PC-9 (cell line): ENCODE measurements around the gene LRP11. TPM values are rescaled to one million over a fixed set of nuclear protein-coding genes. Genes with fewer than 3 reads are reported as not detected.

Source experiments
- BruUV-seq: library from RNA; stranded (reverse); fragments of 400-500 nt; replicated peaks from 2 replicates; lab custom pipeline; 2021; lab: Mats Ljungman, UMichigan
- CTCF ChIA-PET: fragments of 300-600 bp; sonication (Branson Sonifier 250); formaldehyde crosslinking; loops from one replicate; lab custom pipeline; 2022; ENCODE audit warnings: antibody characterized with exemption; lab: Charles Lee
- POLR2A ChIA-PET: fragments of 300-600 bp; sonication (Branson Sonifier 250); formaldehyde crosslinking; loops from one replicate; lab custom pipeline; 2022; ENCODE audit warnings: antibody characterized with exemption; ENCODE audit not compliant: unreplicated experiment; lab: Charles Lee
- DNase-seq, 2 experiments: peaks; one replicate each; pipeline versions ENCODE4 v3.0.0 to v3.0.0-alpha.2; 2015 to 2022; ENCODE audit warnings: mixed read lengths in 1 of 2
- H2AFZ ChIP-seq: fragments of 200-600 bp; sonication (generic); 2 replicates; pipeline ENCODE4 v1.8.1; 2017; ENCODE audit warnings: antibody characterized with exemption
- H3F3A ChIP-seq: fragments of 200-600 bp; sonication (generic); 2 replicates; pipeline ENCODE4 v1.8.1; 2017; ENCODE audit warnings: antibody characterized with exemption, mild to moderate bottlenecking, low read depth; ENCODE audit not compliant: insufficient read depth
- H3K27ac ChIP-seq: fragments of 200-600 bp; sonication (generic); 2 replicates; pipeline ENCODE4 v1.6.1; 2016; ENCODE audit warnings: mixed run types
- H3K27me3 ChIP-seq: fragments of 200-600 bp; sonication (generic); 2 replicates; pipeline ENCODE4 v1.6.1; 2016; ENCODE audit warnings: low read depth, mixed run types; ENCODE audit not compliant: insufficient read depth
- H3K36me3 ChIP-seq: fragments of 200-600 bp; sonication (generic); 2 replicates; pipeline ENCODE4 v1.6.1; 2016; ENCODE audit warnings: low read depth, mixed run types
- H3K4me1 ChIP-seq: fragments of 200-600 bp; sonication (generic); replicated peaks from 2 replicates; pipeline ENCODE4 v1.6.1; 2016; ENCODE audit warnings: mixed run types; ENCODE audit not compliant: insufficient read depth
- H3K4me2 ChIP-seq: fragments of 200-600 bp; sonication (generic); 2 replicates; pipeline ENCODE4 v1.6.1; 2017; ENCODE audit warnings: mixed run types
- H3K4me3 ChIP-seq: fragments of 200-600 bp; sonication (generic); 2 replicates; pipeline ENCODE4 v1.6.1; 2016; ENCODE audit warnings: mixed run types
- H3K79me2 ChIP-seq: fragments of 200-600 bp; sonication (generic); 2 replicates; pipeline ENCODE4 v1.6.1; 2017; ENCODE audit warnings: low read depth, mixed run types
- H3K9me2 ChIP-seq: fragments of 200-600 bp; sonication (generic); 2 replicates; pipeline ENCODE4 v1.8.1; 2017; ENCODE audit warnings: mild to moderate bottlenecking; ENCODE audit not compliant: insufficient read depth
- H3K9me3 ChIP-seq: fragments of 200-600 bp; sonication (generic); 2 replicates; pipeline ENCODE4 v1.8.1; 2016; ENCODE audit warnings: low read depth; ENCODE audit not compliant: insufficient read depth
- H4K20me1 ChIP-seq: fragments of 200-600 bp; sonication (generic); 2 replicates; pipeline ENCODE4 v1.8.1; 2017; ENCODE audit not compliant: insufficient read depth
- CTCF ChIP-seq: fragments of 200-600 bp; sonication (generic); conservative IDR thresholded peaks from 2 replicates; pipeline ENCODE4 v1.6.1; 2017; ENCODE audit warnings: mixed run types, antibody characterized with exemption, mild to moderate bottlenecking, moderate library complexity
- EZH2 ChIP-seq: fragments of 200-600 bp; sonication (generic); IDR thresholded peaks from 2 replicates; pipeline ENCODE4 v1.8.0; 2017; ENCODE audit warnings: antibody characterized with exemption, low read depth
- intact Hi-C: fragments of 100-400 bp; cut with micrococcal nuclease; formaldehyde crosslinking; loops from one replicate; pipeline ENCODE4 v1.10.0; 2022; ENCODE audit not compliant: unreplicated experiment
- total RNA-seq: library from RNA; stranded (reverse); gene quantifications from 2 replicates; pipeline ENCODE4 v1.2.3, GENCODE V29; 2021

LRP11 gene
- total RNA-seq, 1 experiment from 2014 or later, result 38.6 TPM

GRCh38 chr6:149859938-149860337 lies 4.2 kb downstream of the LRP11 start:
- intact Hi-C loops, result loop anchor here (10.0 kb wide), 1 partner anchor 295 kb away; the partner anchor contains the start of gene GINM1
- no peaks in the 10 kb centered on the region for H3K9me3 ChIP-seq
- H3F3A ChIP-seq, result peaks cover 46% of the 10 kb centered on the region
- H3K9me2 ChIP-seq, result no peaks in the 10 kb centered on the region
- ChIA-PET CTCF (no interaction called here), POLR2A (no interaction called here)
- H3K36me3 ChIP-seq, result no peaks in the 10 kb centered on the region
- H4K20me1 ChIP-seq, result no peaks in the 10 kb centered on the region
- H2AFZ ChIP-seq, result no peak overlapping the region
- H3K4me1 ChIP-seq, result peaks cover 85% of the 10 kb centered on the region
- no TSS peak for BruUV-seq
- no peak for DNase-seq
- peak overlapping the region; percentile 75 for H3K27ac ChIP-seq
- H3K4me2 ChIP-seq, result peak overlapping the region; percentile 81
- TF ChIP-seq EZH2 (no peak), CTCF (no peak)
- H3K4me3 ChIP-seq, result no peak overlapping the region
- H3K79me2 ChIP-seq, result peaks cover 68% of the 10 kb centered on the region
- no peaks in the 10 kb centered on the region for H3K27me3 ChIP-seq

- H3K4me2 ChIP-seq, result peak overlapping the region; percentile 81
- H3K4me1 ChIP-seq, result peaks cover 83% of the 10 kb centered on the region
- POLR2A ChIA-PET, result no interaction called here
These were observed 4.8 kb downstream of the LRP11 start for GRCh38 chr6:149859368-149859767.

GRCh38 chr6:149857541-149857940 lies 6.6 kb downstream of the LRP11 start:
- intact Hi-C loops, result no loop called here

More at GRCh38 chr6:149859368-149859767, 4.8 kb downstream of the LRP11 start:
- Histone ChIP-seq H2AFZ (no peak overlapping the region), H3K4me3 (no peak overlapping the region), H3K79me2 (peaks cover 68% of the 10 kb centered on the region), H4K20me1 (no peaks in the 10 kb centered on the region), H3K36me3 (no peaks in the 10 kb centered on the region), H3F3A (peaks cover 51% of the 10 kb centered on the region), H3K27me3 (no peaks in the 10 kb centered on the region), H3K9me3 (no peaks in the 10 kb centered on the region), H3K27ac (peak overlapping the region; percentile 75), H3K9me2 (no peaks in the 10 kb centered on the region)
- BruUV-seq, result no TSS peak
- intact Hi-C loops, result no loop called here
- no peak for TF ChIP-seq CTCF
- no peak for TF ChIP-seq EZH2
- peak in 1 of 2 experiments; percentile 74 for DNase-seq
- CTCF ChIA-PET, result no interaction called here

More at GRCh38 chr6:149857541-149857940, 6.6 kb downstream of the LRP11 start:
- no peaks in the 10 kb centered on the region for H4K20me1 ChIP-seq
- no peaks in the 10 kb centered on the region for H3K9me2 ChIP-seq
- H3K4me3 ChIP-seq, result peak overlapping the region; percentile 57; the same call in 1 of the 2 replicates
- CTCF ChIA-PET, result no interaction called here
- DNase-seq, result peak in 1 of 2 experiments; percentile 63
- H2AFZ ChIP-seq, result no peak overlapping the region
- BruUV-seq, result no TSS peak
- peaks cover 82% of the 10 kb centered on the region for H3K79me2 ChIP-seq
- H3K36me3 ChIP-seq, result peaks cover 3% of the 10 kb centered on the region; the same call in 1 of the 2 replicates
- peak overlapping the region; percentile 96 for H3K27ac ChIP-seq
- peaks cover 54% of the 10 kb centered on the region for H3F3A ChIP-seq
- no peaks in the 10 kb centered on the region for H3K27me3 ChIP-seq
- no peak for TF ChIP-seq CTCF
- no peak for TF ChIP-seq EZH2
- H3K4me1 ChIP-seq, result peaks cover 97% of the 10 kb centered on the region
- POLR2A ChIA-PET, result no interaction called here
- H3K4me2 ChIP-seq, result peak overlapping the region; percentile 80
- H3K9me3 ChIP-seq, result no peaks in the 10 kb centered on the region
